SK-N-SH (cell line): ENCODE measurements around the gene DCAF8L2. TPM values are rescaled to one million over a fixed set of nuclear protein-coding genes. Genes with fewer than 3 reads are reported as not detected.
"Not testable (repeated sequence)": the region's sequence is repeated elsewhere in the genome, so short reads cannot be mapped to it uniquely, and the experiment has no call there.

ENCODE experiments used
- CTCF ChIA-PET: fragments of 300-600, 350-600 bp; formaldehyde crosslinking; extraction: SDS; loops from one replicate; lab custom pipeline; 2021; lab: Yijun Ruan, JAX
- POLR2A ChIA-PET: fragments of 350-600 bp; sonication (Branson Sonifier 250); formaldehyde crosslinking; extraction: SDS; loops from one replicate; lab custom pipeline; 2020; ENCODE audit warnings: antibody characterized with exemption, inconsistent platforms; lab: Yijun Ruan, JAX
- DNase-seq: peaks from one replicate; pipeline ENCODE4 v3.0.0; 2012
- H2AFZ ChIP-seq: fragments of 200-600 bp; sonication (generic); 2 replicates; pipeline ENCODE4 v1.8.1; 2016; ENCODE audit warnings: antibody characterized with exemption, mild to moderate bottlenecking, low read depth
- H3F3A ChIP-seq: fragments of 200-600 bp; sonication (generic); replicated peaks from 2 replicates; pipeline ENCODE3; 2016; ENCODE audit warnings: antibody characterized with exemption, mild to moderate bottlenecking; ENCODE audit not compliant: insufficient read depth
- H3K27ac ChIP-seq, 2 experiments: fragments of 200-500 bp in 1 of 2; fragments of 200-600 bp in 1 of 2; sonication (Bioruptor generic) in 1 of 2; sonication (generic), shearing (Covaris generic) in 1 of 2; 2 replicates each; pipeline versions ENCODE4 v1.5.1 to v1.6.1; 2014 to 2016; ENCODE audit warnings: low read depth in 2 of 2, inconsistent platforms in 1 of 2, low read length in 1 of 2, mild to moderate bottlenecking in 1 of 2, mixed read lengths in 1 of 2
- H3K27me3 ChIP-seq: fragments of 200-600 bp; sonication (generic), shearing (Covaris generic); 2 replicates; pipeline ENCODE4 v1.6.1; 2016; ENCODE audit warnings: mixed run types; ENCODE audit not compliant: insufficient read depth
- H3K36me3 ChIP-seq, 2 experiments: fragments of 200-500 bp in 1 of 2; fragments of 200-600 bp in 1 of 2; sonication (Bioruptor generic) in 1 of 2; sonication (generic) in 1 of 2; replicated peaks in 1 of 2; 2 replicates each; pipeline versions ENCODE3 to v1.5.1; 2014 to 2016; ENCODE audit warnings: low read length in 1 of 2, mild to moderate bottlenecking in 1 of 2; ENCODE audit not compliant: insufficient read depth in 2 of 2, control insufficient read depth in 1 of 2
- H3K4me1 ChIP-seq, 2 experiments: fragments of 200-500 bp in 1 of 2; fragments of 200-600 bp in 1 of 2; sonication (Bioruptor generic) in 1 of 2; sonication (generic), shearing (Covaris generic) in 1 of 2; 2 replicates each; pipeline versions ENCODE4 v1.5.1 to v1.6.1; 2014 to 2016; ENCODE audit warnings: low read depth in 1 of 2, low read length in 1 of 2, mixed run types in 1 of 2; ENCODE audit not compliant: insufficient read depth in 2 of 2, control insufficient read depth in 1 of 2
- H3K4me2 ChIP-seq: fragments of 200-600 bp; sonication (generic), shearing (Covaris generic); 2 replicates; pipeline ENCODE4 v1.6.1; 2017; ENCODE audit warnings: mixed run types
- H3K4me3 ChIP-seq, 2 experiments: fragments of 200-500 bp in 1 of 2; fragments of 200-600 bp in 1 of 2; sonication (Bioruptor generic) in 1 of 2; sonication (generic), shearing (Covaris generic) in 1 of 2; 2 replicates each; pipeline versions ENCODE4 v1.5.1 to v1.8.1; 2014 to 2016; ENCODE audit warnings: low read depth in 2 of 2, inconsistent platforms in 1 of 2, low read length in 1 of 2, mild to moderate bottlenecking in 1 of 2, mixed read lengths in 1 of 2, moderate library complexity in 1 of 2
- H3K79me2 ChIP-seq: fragments of 200-600 bp; sonication (generic); 2 replicates; pipeline ENCODE4 v1.8.1; 2017; ENCODE audit warnings: mild to moderate bottlenecking; ENCODE audit not compliant: insufficient read depth
- H3K9ac ChIP-seq: fragments of 200-600 bp; sonication (generic); 2 replicates; pipeline ENCODE4 v1.6.1; 2017; ENCODE audit warnings: mixed run types
- H3K9me2 ChIP-seq: fragments of 200-600 bp; sonication (generic); 2 replicates; pipeline ENCODE4 v1.6.1; 2017; ENCODE audit warnings: mixed run types
- H3K9me3 ChIP-seq: fragments of 200-600 bp; sonication (generic); 2 replicates; pipeline ENCODE4 v1.6.1; 2017; ENCODE audit warnings: mixed run types, mild to moderate bottlenecking, moderate library complexity
- H4K20me1 ChIP-seq: fragments of 200-600 bp; sonication (generic); 2 replicates; pipeline ENCODE4 v1.6.1; 2017; ENCODE audit warnings: mild to moderate bottlenecking, mixed run types; ENCODE audit not compliant: insufficient read depth
- CTCF ChIP-seq: fragments of 200-600 bp; sonication (generic); IDR thresholded peaks from 2 replicates; pipeline ENCODE4 v1.6.1; 2017; ENCODE audit warnings: antibody characterized with exemption, mild to moderate bottlenecking, moderate library complexity
- EP300 ChIP-seq, 2 experiments: IDR thresholded peaks; 2 replicates each; pipeline versions ENCODE4 v1.4.0 to v1.6.1; 2012; ENCODE audit warnings: borderline replicate concordance in 1 of 2, low read depth in 1 of 2, low read length in 1 of 2
- FOXJ3 ChIP-seq: sonication (generic); formaldehyde crosslinking; IDR thresholded peaks from 2 replicates; pipeline ENCODE4 v1.5.1; 2020; ENCODE audit warnings: mild to moderate bottlenecking, missing genetic modification reagents
- GATA2 ChIP-seq: sonication (generic); formaldehyde crosslinking; IDR thresholded peaks from 2 replicates; pipeline ENCODE4 v1.5.0; 2020; ENCODE audit warnings: mild to moderate bottlenecking, missing genetic modification reagents
- IRF3 ChIP-seq: fragments of 150-350 bp; IDR thresholded peaks from 2 replicates; pipeline ENCODE4 v1.6.1; 2016; ENCODE audit warnings: mild to moderate bottlenecking, low read depth, low read length
- MAX ChIP-seq: IDR thresholded peaks from 2 replicates; pipeline ENCODE4 v1.4.0; 2012; ENCODE audit warnings: low read depth
- MXI1 ChIP-seq: IDR thresholded peaks from 2 replicates; pipeline ENCODE4 v1.6.1; 2012; ENCODE audit warnings: mild to moderate bottlenecking, low read depth, low read length, improper control_type of control experiment
- NRF1 ChIP-seq: IDR thresholded peaks from 2 replicates; pipeline ENCODE4 v1.6.1; 2012; ENCODE audit warnings: low read depth, mild to moderate bottlenecking, low read length
- POLR2AphosphoS5 ChIP-seq: IDR thresholded peaks from 2 replicates; pipeline ENCODE4 v1.6.1; 2012; ENCODE audit warnings: low read depth, low read length
- RAD21 ChIP-seq: IDR thresholded peaks from 2 replicates; pipeline ENCODE4 v1.6.1; 2012; ENCODE audit warnings: mild to moderate bottlenecking, low read length
- RFX5 ChIP-seq: IDR thresholded peaks from 2 replicates; pipeline ENCODE4 v1.6.1; 2012; ENCODE audit warnings: mild to moderate bottlenecking, improper control_type of control experiment, low read length
- SMC3 ChIP-seq: IDR thresholded peaks from 2 replicates; pipeline ENCODE4 v1.6.1; 2012; ENCODE audit warnings: low read depth, low read length, improper control_type of control experiment
- TCF12 ChIP-seq: IDR thresholded peaks from 2 replicates; pipeline ENCODE4 v1.4.0; 2012
- TEAD4 ChIP-seq: IDR thresholded peaks from 2 replicates; pipeline ENCODE4 v1.4.0; 2012; ENCODE audit warnings: mild to moderate bottlenecking, borderline replicate concordance; ENCODE audit not compliant: insufficient read depth
- ZBTB33 ChIP-seq: IDR thresholded peaks from 2 replicates; pipeline ENCODE4 v1.4.0; 2012; ENCODE audit warnings: low read depth, borderline replicate concordance
- WGBS: methylation state at CpG from one replicate; pipeline ENCODE4 v1.1.6; 2017; ENCODE audit warnings: low lambda C conversion rate; 5-methylcytosine and 5-hydroxymethylcytosine counted together
- polyA plus RNA-seq, 3 experiments: library from polyadenylated mRNA; depleted of rRNA; stranded (reverse); fragments of >200 nt; gene quantifications; 2 replicates each; pipeline ENCODE4 v1.2.3, GENCODE V29; 2012

Gene DCAF8L2
- polyA plus RNA-seq, 1 of the 3 experiments (the other 2 are of a cell fraction): 0.33 TPM

GRCh38 chrX:27680726-27681125 lies 90.6 kb downstream of the DCAF8L2 start:
- 0% methylated on average over 1 of the region's 1 CpG for WGBS
- DNase-seq: no peak
- no peaks in the 10 kb centered on the region for H3K79me2 ChIP-seq

GRCh38 chrX:27683566-27684208 lies 93.5 kb downstream of the DCAF8L2 start:
- CTCF ChIA-PET: interaction anchor here (0.6 to 1.9 kb wide), 7 partner anchors 9 to 275 kb away, joined by 3 to 9 read pairs (median 4); no protein-coding TSS in a partner anchor
- WGBS: 9% methylated on average over 5 of the region's 5 CpGs
- H3K79me2 ChIP-seq, H3K9ac ChIP-seq, H2AFZ ChIP-seq, H3K4me2 ChIP-seq, H3K9me3 ChIP-seq, POLR2A ChIA-PET, H3K4me1 ChIP-seq, H3K9me2 ChIP-seq, H3K4me3 ChIP-seq, H3K27ac ChIP-seq, H3K27me3 ChIP-seq, H3K36me3 ChIP-seq, H4K20me1 ChIP-seq, H3F3A ChIP-seq: not testable (repeated sequence)
- TF ChIP-seq RAD21 (peak; percentile 26), CTCF (peak; percentile 68)
- DNase-seq: peak; percentile 7

More at GRCh38 chrX:27680726-27681125, 90.6 kb downstream of the DCAF8L2 start:
- TF ChIP-seq SMC3 (no peak), POLR2AphosphoS5 (no peak), TEAD4 (no peak), EP300 (IDR thresholded peaks at IDR 0.05; ENCODE audit: borderline replicate concordance in 1 of 2, low read depth in 1 of 2, low read length in 1 of 2) (no peak), IRF3 (no peak), MAX (no peak), NRF1 (no peak), GATA2 (CRISPR knock-in tag) (no peak), RFX5 (no peak), TCF12 (no peak), ZBTB33 (no peak), FOXJ3 (CRISPR knock-in tag) (no peak), MXI1 (no peak)
- POLR2A ChIA-PET: no interaction called here
- Histone ChIP-seq H3K27me3 (no peaks in the 10 kb centered on the region), H3K4me2 (no peak overlapping the region), H2AFZ (no peak overlapping the region), H3K36me3 (no peaks in the 10 kb centered on the region), H3K9me3 (no peaks in the 10 kb centered on the region), H3K4me3 (no peak overlapping the region), H3K9me2 (no peaks in the 10 kb centered on the region), H3K9ac (no peak overlapping the region), H3F3A (no peaks in the 10 kb centered on the region), H4K20me1 (no peaks in the 10 kb centered on the region), H3K4me1 (no peaks in the 10 kb centered on the region), H3K27ac (no peak overlapping the region)
- CTCF ChIA-PET: no interaction called here
